NCI-H345 treated with DMSO at 0.1 percent for 48 hours (cell line): ENCODE measurements around the gene HSF2BP.
"Not testable (repeated sequence)": the region's sequence is repeated elsewhere in the genome, so short reads cannot be mapped to it uniquely, and the experiment has no call there.

Experiments
- DNase-seq: peaks from one replicate; lab custom pipeline; 2025; ENCODE audit not compliant: unreplicated experiment; lab: John Stamatoyannopoulos, UW

The HSF2BP gene

GRCh38 chr21:43687566-43688399 lies 28.5 kb upstream of the HSF2BP start:
- no peak for DNase-seq

DNA sequence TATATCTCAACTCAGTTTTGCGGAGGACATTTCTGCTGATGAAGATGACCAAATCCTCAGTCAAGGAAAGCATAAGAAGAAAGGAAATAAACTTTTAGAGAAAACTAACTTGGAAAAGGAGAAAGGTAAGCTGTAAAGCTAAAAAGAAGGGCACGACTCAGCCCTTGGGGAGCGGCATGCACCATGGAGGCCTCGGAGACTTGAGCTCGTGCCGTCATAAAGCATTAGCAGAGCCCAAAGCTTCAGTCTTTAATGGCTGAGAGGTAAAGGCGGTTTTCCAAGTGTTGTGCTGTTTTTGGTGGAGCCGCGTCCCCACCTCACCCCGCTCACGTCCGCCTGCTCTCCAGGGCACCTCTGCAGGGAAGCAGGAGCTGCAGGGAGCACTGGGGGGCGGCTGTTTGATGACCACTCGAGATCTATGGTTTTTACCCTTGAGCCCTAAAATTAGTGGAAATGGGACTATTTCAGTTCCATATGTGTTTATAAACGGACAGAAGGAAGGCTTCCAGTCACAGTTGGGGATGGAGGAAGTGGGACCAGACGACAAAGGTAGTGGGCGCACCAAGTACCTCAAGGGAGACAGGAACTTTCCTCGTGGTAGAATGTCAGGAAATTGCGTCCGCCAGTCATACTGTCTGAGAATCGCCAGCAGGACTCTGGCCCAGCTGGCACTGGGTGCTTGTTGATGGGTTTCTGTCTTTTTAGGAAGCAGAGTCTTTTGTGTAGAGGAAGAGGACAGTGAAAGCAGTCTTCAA lies 27.7 kb upstream of the HSF2BP start:
- no peak for DNase-seq

DNA sequence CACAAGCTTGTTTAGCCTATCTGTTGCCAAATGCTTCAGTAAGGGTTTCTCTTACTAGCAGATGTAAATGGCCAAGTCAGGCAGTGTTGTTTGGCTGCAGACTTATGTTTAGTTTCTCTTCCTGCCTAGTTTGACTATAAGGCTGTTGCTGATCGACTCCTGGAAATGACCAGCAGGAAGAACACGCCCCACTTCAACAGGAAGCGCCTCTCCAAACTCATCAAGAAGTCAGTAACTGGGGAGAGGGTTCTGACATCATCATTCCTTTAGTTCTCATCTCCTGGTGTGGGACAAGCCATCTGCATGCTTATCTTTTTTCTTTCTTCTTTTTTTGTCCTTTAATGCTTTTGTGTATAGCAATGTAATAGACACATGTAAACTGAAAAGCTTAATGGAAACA lies 25.1 kb upstream of the HSF2BP start:
- DNase-seq, result no peak

DNA sequence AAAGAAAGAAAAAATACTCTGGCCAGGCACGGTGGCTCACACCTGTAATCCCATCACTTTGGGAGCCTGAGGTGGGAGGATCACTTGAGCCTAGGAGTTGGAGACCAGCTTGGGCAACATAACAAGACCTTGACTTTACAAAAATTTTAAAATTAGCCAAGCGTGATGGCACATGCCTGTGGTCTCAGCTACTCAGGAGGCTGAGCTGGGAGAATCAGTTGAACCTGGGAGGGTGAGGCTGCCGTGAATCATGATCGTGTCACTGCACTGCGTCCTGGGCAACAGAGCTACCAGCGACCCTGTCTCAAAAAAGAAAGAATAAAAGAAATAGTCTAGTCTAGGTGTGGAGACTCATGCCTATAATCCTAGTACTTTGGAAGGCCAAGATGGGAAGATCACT lies 22.4 kb upstream of the HSF2BP start:
- DNase-seq, result no peak

DNA sequence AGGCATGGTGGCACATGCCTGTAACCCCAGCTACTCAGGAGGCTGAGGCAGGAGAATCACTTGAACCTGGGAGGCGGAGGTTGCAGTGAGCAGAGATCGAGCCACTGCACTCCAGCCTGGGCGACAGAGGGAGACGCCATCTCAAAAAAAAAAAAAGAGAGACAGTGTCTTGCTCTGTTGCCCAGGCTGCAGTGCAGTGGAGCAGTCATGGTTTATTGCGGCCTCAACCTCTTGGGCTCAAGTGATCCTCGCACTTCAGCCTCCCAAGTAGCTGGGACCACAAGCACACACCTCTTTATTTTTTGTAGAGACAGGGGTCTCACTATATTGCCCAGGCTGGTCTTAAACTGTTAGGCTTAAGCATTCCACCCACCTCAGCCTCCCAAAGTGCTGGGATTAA lies 21.1 kb upstream of the HSF2BP start:
- not testable (repeated sequence) for DNase-seq

GRCh38 chr21:43679951-43680350 lies 20.7 kb upstream of the HSF2BP start:
- DNase-seq, result no peak

DNA sequence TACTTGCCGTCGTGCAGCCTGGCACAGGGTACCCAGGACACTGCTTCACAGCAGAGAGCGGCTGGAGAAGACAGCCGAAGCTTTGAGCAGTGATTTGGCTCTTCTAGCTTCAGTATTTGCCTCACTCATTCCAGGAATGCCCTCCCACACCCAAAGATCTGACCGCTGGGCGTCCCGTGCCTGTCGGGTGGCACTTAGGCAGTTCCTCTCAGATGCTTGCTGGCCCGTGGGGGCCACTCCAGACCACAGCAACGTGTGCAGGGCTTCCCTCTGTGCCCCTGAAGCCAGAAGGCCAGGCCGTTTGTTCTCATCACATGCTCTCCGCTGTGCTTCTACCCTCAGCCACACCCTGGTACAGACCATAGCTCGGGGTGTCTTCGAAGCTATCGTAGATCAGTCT lies 17.1 kb upstream of the HSF2BP start:
- no peak for DNase-seq

DNA sequence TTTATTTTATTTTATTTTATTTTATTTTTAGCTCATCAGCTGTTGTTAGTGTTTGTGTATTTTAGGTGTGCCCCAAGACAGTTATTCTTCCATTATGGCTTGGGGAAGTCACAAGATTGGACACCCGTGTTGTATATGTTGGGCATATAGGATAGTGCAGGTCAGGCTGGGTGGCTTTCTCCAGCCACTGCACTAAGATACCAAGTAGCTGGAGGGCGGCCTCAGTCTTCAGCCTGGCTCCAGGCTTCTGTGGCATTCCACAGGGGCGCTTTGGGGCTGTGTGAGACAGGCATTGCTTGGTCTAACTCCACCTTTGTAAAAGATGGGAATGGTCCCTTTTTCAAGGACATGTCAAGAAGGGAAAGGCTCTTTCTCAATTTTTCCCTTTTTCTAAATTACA lies 16.6 kb upstream of the HSF2BP start:
- no peak for DNase-seq

DNA sequence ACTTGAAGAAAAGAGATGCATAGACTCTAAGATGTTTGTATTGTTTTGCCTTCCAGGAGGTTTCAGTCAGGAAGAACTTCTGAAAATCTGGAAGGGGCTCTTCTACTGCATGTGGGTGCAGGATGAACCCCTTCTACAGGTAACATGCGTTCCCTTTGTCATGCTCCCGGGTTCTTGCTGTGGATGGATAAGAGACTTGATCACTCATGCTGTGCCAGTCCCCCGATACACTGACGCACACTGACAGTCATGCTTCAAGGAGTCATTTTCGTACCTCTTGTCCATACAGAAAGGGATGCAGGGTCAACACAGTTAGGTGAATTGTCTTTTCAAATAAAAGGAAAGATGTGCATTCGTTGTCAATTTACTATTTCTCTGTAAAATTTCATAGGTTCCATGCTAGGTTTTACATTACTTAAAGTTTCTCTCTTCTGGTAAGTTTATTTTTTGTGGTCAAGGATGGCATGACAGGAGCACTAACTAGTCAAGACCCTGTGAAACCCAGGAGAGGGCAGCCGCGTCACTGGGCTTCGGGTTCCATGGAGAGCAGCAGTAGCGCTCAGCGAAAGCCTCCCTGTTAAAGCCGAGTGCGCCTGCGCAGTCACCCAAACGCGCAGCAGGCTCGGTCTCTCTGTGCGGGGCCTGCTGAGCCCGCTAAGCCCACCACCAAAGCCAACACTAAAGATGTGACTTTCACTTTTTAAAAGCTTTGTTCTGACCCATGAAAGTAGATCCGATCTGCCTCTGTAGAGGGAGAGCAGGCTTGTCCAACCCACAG lies 10.7 kb upstream of the HSF2BP start:
- DNase-seq, result no peak

GRCh38 chr21:43667191-43667904 lies 8.1 kb upstream of the HSF2BP start:
- no peak for DNase-seq

GRCh38 chr21:43665879-43666278 lies 6.6 kb upstream of the HSF2BP start:
- DNase-seq, result no peak

DNA sequence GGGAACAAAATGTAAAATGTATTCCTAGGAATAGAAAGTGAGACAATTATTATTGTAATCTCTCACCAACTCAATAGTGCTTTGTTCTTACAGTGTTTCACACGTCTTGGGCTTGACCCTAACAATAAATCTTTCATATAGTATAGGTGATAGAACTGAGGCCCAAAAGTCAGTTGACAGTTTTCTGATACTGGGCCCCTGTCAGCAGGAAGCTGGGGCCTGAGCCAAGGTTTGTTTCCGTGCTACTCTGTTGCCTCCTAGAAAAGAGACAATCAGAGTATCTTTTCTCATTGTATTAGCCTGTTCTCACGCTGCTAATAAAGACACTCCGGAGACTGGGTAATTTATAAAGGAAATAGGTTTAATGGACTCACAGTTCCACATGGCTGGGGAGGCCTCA lies 5.1 kb upstream of the HSF2BP start:
- DNase-seq, result no peak

GRCh38 chr21:43663033-43663432 lies 3.7 kb upstream of the HSF2BP start:
- no peak for DNase-seq

GRCh38 chr21:43662286-43662685 lies 3.0 kb upstream of the HSF2BP start:
- no peak for DNase-seq

DNA sequence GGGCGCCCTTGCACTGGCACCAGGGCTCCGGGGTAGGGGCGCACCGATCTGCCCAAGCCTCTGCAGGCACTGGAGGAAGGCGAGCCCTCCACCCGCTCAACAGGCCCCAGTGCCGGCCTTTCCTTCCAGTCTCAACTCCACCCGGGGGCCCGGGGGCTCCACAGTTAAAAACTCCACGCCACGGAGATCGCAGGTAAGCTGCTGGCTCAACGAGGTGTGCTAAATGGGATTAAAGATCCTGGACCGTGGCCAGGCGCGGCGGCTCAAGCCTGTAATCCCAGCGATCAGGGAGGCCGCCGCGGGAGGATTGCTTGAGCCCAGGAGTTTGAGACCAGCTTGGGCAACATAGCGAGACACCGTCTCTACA lies 536 bp downstream of the HSF2BP start:
- DNase-seq, result no peak

- DNase-seq, result no peak
Observed at GRCh38 chr21:43658088-43658741, 1.1 kb downstream of the HSF2BP start.

DNA sequence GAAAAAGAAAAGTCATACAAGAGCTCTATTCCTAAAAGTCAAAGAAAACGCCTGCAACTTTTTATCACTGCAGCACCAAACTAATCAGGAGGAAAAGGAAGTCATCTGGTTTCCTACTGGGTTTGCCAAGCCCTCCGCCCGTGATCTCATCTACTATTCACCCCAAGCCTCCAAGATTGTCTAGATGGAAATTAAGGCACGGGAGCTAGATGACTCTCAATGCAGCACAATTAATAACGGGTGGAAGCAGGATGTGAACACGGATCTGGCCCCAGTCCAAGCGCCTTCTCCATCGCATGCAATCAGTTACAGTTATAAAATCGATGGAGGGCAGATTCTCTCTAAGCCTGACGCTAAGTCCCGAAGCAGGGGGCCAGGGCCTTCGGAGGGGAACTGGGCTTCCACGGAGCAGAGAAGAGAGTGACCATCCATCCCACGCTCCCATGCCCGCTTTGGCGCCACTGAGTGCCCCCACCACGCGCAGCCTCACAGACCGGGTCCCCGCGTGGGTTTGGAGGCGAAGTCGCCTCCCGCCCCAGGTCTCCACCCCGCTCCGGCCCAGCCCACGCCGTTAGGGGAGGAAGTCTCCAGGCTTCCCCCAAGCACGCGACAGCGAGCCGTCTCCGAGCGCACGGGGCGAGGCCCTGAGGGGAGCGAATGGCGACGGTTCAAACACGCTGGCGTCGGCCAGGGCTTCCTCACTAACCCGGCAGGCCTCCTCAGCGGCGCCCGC lies 1.8 kb downstream of the HSF2BP start:
- no peak for DNase-seq

- DNase-seq, result no peak
Observed at GRCh38 chr21:43654806-43655489, 4.3 kb downstream of the HSF2BP start.

- DNase-seq, result no peak
Observed at GRCh38 chr21:43653626-43654025, 5.7 kb downstream of the HSF2BP start.
